Mesendoderm (in vitro differentiated cells): Measurements from ENCODE around the gene UBR3.
"Not testable (repeated sequence)": the region's sequence is repeated elsewhere in the genome, so short reads cannot be mapped to it uniquely, and the experiment has no call there.

Experiments
- DNase-seq: peaks from one replicate; pipeline ENCODE4 v3.0.0; 2013
- H2AK5ac ChIP-seq: 2 replicates; pipeline ENCODE4 v1.6.1; 2013; ENCODE audit warnings: low read length, inconsistent platforms
- H2BK120ac ChIP-seq: 2 replicates; pipeline ENCODE4 v1.6.1; 2013; ENCODE audit warnings: low read depth, mild to moderate bottlenecking, low read length, moderate library complexity, mixed read lengths
- H2BK15ac ChIP-seq: replicated peaks from 2 replicates; pipeline ENCODE4 v1.6.1; 2013; ENCODE audit warnings: low read depth, mild to moderate bottlenecking, moderate library complexity
- H2BK5ac ChIP-seq: 2 replicates; pipeline ENCODE4 v1.6.1; 2013; ENCODE audit warnings: low read length, inconsistent platforms
- H3K18ac ChIP-seq: 2 replicates; pipeline ENCODE4 v1.6.1; 2013; ENCODE audit warnings: mild to moderate bottlenecking, low read length, mixed read lengths
- H3K23ac ChIP-seq: one replicate; pipeline ENCODE4 v1.6.1; 2013; ENCODE audit warnings: low read length
- H3K27ac ChIP-seq: 2 replicates; pipeline ENCODE4 v1.5.1; 2013; ENCODE audit warnings: low read depth, mild to moderate bottlenecking, inconsistent platforms, low read length, moderate library complexity
- H3K27me3 ChIP-seq: 2 replicates; pipeline ENCODE4 v1.6.1; 2013; ENCODE audit warnings: low read length, control low read depth, mild to moderate bottlenecking, inconsistent platforms; ENCODE audit not compliant: insufficient read depth, poor library complexity
- H3K36me3 ChIP-seq: 2 replicates; pipeline ENCODE4 v1.6.1; 2013; ENCODE audit warnings: low read length, inconsistent platforms; ENCODE audit not compliant: control insufficient read depth, insufficient read depth
- H3K4ac ChIP-seq: one replicate; pipeline ENCODE4 v1.6.1; 2013; ENCODE audit warnings: low read depth, mild to moderate bottlenecking, low read length, moderate library complexity
- H3K4me1 ChIP-seq: 2 replicates; pipeline ENCODE4 v1.6.1; 2013; ENCODE audit warnings: low read depth, low read length, inconsistent platforms; ENCODE audit not compliant: control insufficient read depth
- H3K4me2 ChIP-seq: 2 replicates; pipeline ENCODE4 v1.6.1; 2013; ENCODE audit warnings: low read length
- H3K4me3 ChIP-seq: 2 replicates; pipeline ENCODE4 v1.5.1; 2013; ENCODE audit warnings: mild to moderate bottlenecking, low read length
- H3K56ac ChIP-seq: one replicate; pipeline ENCODE4 v1.6.1; 2013; ENCODE audit warnings: low read length
- H3K79me1 ChIP-seq: 2 replicates; pipeline ENCODE4 v1.6.1; 2013; ENCODE audit warnings: low read length, inconsistent platforms
- H3K79me2 ChIP-seq: 2 replicates; pipeline ENCODE4 v1.6.1; 2013; ENCODE audit warnings: mild to moderate bottlenecking, low read length; ENCODE audit not compliant: control insufficient read depth, insufficient read depth
- H3K9ac ChIP-seq: 2 replicates; pipeline ENCODE4 v1.6.1; 2013; ENCODE audit warnings: low read length, inconsistent platforms
- H4K5ac ChIP-seq: one replicate; pipeline ENCODE4 v1.6.1; 2013; ENCODE audit warnings: low read length
- H4K8ac ChIP-seq: one replicate; pipeline ENCODE4 v1.6.1; 2013; ENCODE audit warnings: low read depth, mild to moderate bottlenecking, control low read depth, low read length, moderate library complexity
- WGBS: extraction: QIAGEN DNeasy Blood & Tissue Kit; methylation state at CpG from one replicate; pipeline ENCODE4 v1.1.7; 2013; ENCODE audit warnings: low lambda C conversion rate, missing lambda C conversion rate; ENCODE audit not compliant: insufficient coverage; ENCODE audit errors: extremely low coverage; 5-methylcytosine and 5-hydroxymethylcytosine counted together

Gene UBR3

GRCh38 chr2:169945515-169945914 lies 118.3 kb downstream of the UBR3 start:
- no peaks in the 10 kb centered on the region for H3K4me1 ChIP-seq
- DNase-seq = no peak
- no peaks in the 10 kb centered on the region for H3K79me2 ChIP-seq
- no peak overlapping the region for H2BK15ac ChIP-seq
- H3K56ac ChIP-seq = no peak overlapping the region
- H2AK5ac ChIP-seq = no peak overlapping the region
- H3K23ac ChIP-seq = no peak overlapping the region
- H3K4me3 ChIP-seq = no peak overlapping the region
- no peak overlapping the region for H3K9ac ChIP-seq
- no peak overlapping the region for H3K27ac ChIP-seq
- no peak overlapping the region for H3K4ac ChIP-seq
- no CpG with 5 or more reads among the region's 1 CpG for WGBS
- H3K79me1 ChIP-seq = no peaks in the 10 kb centered on the region
- H2BK5ac ChIP-seq = no peak overlapping the region
- no peak overlapping the region for H4K8ac ChIP-seq
- H2BK120ac ChIP-seq = no peak overlapping the region
- no peak overlapping the region for H3K4me2 ChIP-seq
- no peak overlapping the region for H4K5ac ChIP-seq
- H3K27me3 ChIP-seq = no peaks in the 10 kb centered on the region
- H3K36me3 ChIP-seq = no peaks in the 10 kb centered on the region
- no peak overlapping the region for H3K18ac ChIP-seq

GRCh38 chr2:169946092-169946491 lies 118.8 kb downstream of the UBR3 start:
- Histone ChIP-seq H3K23ac (no peak overlapping the region), H3K18ac (no peak overlapping the region), H3K56ac (no peak overlapping the region), H3K27me3 (no peaks in the 10 kb centered on the region), H3K79me1 (no peaks in the 10 kb centered on the region), H2AK5ac (no peak overlapping the region), H3K4ac (no peak overlapping the region), H2BK15ac (no peak overlapping the region), H4K5ac (no peak overlapping the region), H2BK5ac (no peak overlapping the region), H3K4me3 (no peak overlapping the region), H3K79me2 (no peaks in the 10 kb centered on the region), H3K27ac (no peak overlapping the region), H3K36me3 (no peaks in the 10 kb centered on the region), H3K4me1 (no peaks in the 10 kb centered on the region), H2BK120ac (no peak overlapping the region), H3K9ac (no peak overlapping the region), H3K4me2 (no peak overlapping the region), H4K8ac (no peak overlapping the region)
- no CpG with 5 or more reads among the region's 2 CpGs for WGBS
- no peak for DNase-seq

GRCh38 chr2:169946546-169946945 lies 119.3 kb downstream of the UBR3 start:
- H3K4me1 ChIP-seq = no peaks in the 10 kb centered on the region
- no peak overlapping the region for H3K56ac ChIP-seq
- WGBS = no CpG with 5 or more reads among the region's 1 CpG
- no peaks in the 10 kb centered on the region for H3K36me3 ChIP-seq
- no peaks in the 10 kb centered on the region for H3K79me1 ChIP-seq
- H3K4ac ChIP-seq = no peak overlapping the region
- H3K4me2 ChIP-seq = no peak overlapping the region
- no peak for DNase-seq
- H2AK5ac ChIP-seq = no peak overlapping the region
- H2BK15ac ChIP-seq = no peak overlapping the region
- H3K27me3 ChIP-seq = no peaks in the 10 kb centered on the region
- H3K9ac ChIP-seq = no peak overlapping the region
- H4K5ac ChIP-seq = no peak overlapping the region
- H4K8ac ChIP-seq = no peak overlapping the region
- no peak overlapping the region for H2BK120ac ChIP-seq
- no peak overlapping the region for H3K23ac ChIP-seq
- no peak overlapping the region for H3K18ac ChIP-seq
- H3K79me2 ChIP-seq = no peaks in the 10 kb centered on the region
- no peak overlapping the region for H3K4me3 ChIP-seq
- no peak overlapping the region for H2BK5ac ChIP-seq
- H3K27ac ChIP-seq = no peak overlapping the region

GRCh38 chr2:169955940-169956339 lies 128.7 kb downstream of the UBR3 start:
- no peak for DNase-seq
- no peaks in the 10 kb centered on the region for H3K36me3 ChIP-seq
- H3K27me3 ChIP-seq = no peaks in the 10 kb centered on the region
- H3K4me2 ChIP-seq = no peak overlapping the region
- no peak overlapping the region for H3K18ac ChIP-seq
- no peak overlapping the region for H3K4me3 ChIP-seq
- H3K4ac ChIP-seq = no peak overlapping the region
- no peak overlapping the region for H2BK5ac ChIP-seq
- H3K4me1 ChIP-seq = no peaks in the 10 kb centered on the region
- no peak overlapping the region for H3K9ac ChIP-seq
- H3K79me2 ChIP-seq = no peaks in the 10 kb centered on the region
- no peak overlapping the region for H4K8ac ChIP-seq
- no peak overlapping the region for H4K5ac ChIP-seq
- no peak overlapping the region for H2AK5ac ChIP-seq
- no peaks in the 10 kb centered on the region for H3K79me1 ChIP-seq
- H3K23ac ChIP-seq = no peak overlapping the region
- H3K27ac ChIP-seq = no peak overlapping the region
- H2BK120ac ChIP-seq = no peak overlapping the region
- no peak overlapping the region for H3K56ac ChIP-seq
- no peak overlapping the region for H2BK15ac ChIP-seq

GRCh38 chr2:169957219-169957618 lies 130.0 kb downstream of the UBR3 start:
- not testable (repeated sequence) for H2BK120ac ChIP-seq, H3K79me1 ChIP-seq, H3K18ac ChIP-seq, H3K4me2 ChIP-seq, H3K23ac ChIP-seq, H3K4ac ChIP-seq, H2AK5ac ChIP-seq, H3K4me1 ChIP-seq, DNase-seq, H3K36me3 ChIP-seq, H3K56ac ChIP-seq, H3K9ac ChIP-seq, H2BK5ac ChIP-seq, H3K27ac ChIP-seq, H4K8ac ChIP-seq, H3K4me3 ChIP-seq, H3K79me2 ChIP-seq, H2BK15ac ChIP-seq, H4K5ac ChIP-seq, H3K27me3 ChIP-seq
- no CpG with 5 or more reads among the region's 5 CpGs for WGBS

- Histone ChIP-seq H3K56ac (no peak overlapping the region), H4K5ac (no peak overlapping the region), H3K36me3 (no peaks in the 10 kb centered on the region), H2BK15ac (no peak overlapping the region), H3K4ac (no peak overlapping the region), H3K4me1 (no peaks in the 10 kb centered on the region), H3K18ac (no peak overlapping the region), H3K27ac (no peak overlapping the region), H3K79me1 (no peaks in the 10 kb centered on the region), H3K4me2 (no peak overlapping the region), H2BK5ac (no peak overlapping the region), H3K79me2 (no peaks in the 10 kb centered on the region), H3K4me3 (no peak overlapping the region), H2BK120ac (no peak overlapping the region), H3K27me3 (no peaks in the 10 kb centered on the region), H3K23ac (no peak overlapping the region), H2AK5ac (no peak overlapping the region), H3K9ac (no peak overlapping the region), H4K8ac (no peak overlapping the region)
- WGBS = no CpG with 5 or more reads among the region's 4 CpGs
- no peak for DNase-seq
Observed at GRCh38 chr2:169961911-169962310, 134.7 kb downstream of the UBR3 start.
